Esophagus muscularis mucosa (tissue), 4 donors: ENCODE data around the gene TRIM5. TPM values are rescaled to one million over a fixed set of nuclear protein-coding genes. Genes with fewer than 3 reads are reported as not detected.

Source experiments
- total RNA-seq, 4 donors: library from RNA; depleted of rRNA; stranded (reverse); fragments of >200 nt; gene quantifications; one replicate each; pipeline versions ENCODE4 v1.1.0 to v1.2.1, GENCODE V29; 2016

The TRIM5 gene
- total RNA-seq, 4 donors from 2014 or later = 15.9 to 21.5 (median 16.6) TPM

Other genes with a start within 250 kb of the TRIM5 start
- not detected for gene OR51I1, start 243.6 kb downstream of the TRIM5 start, total RNA-seq
- gene OR51I2, start 235.8 kb downstream of the TRIM5 start, total RNA-seq = not detected
- not detected for gene OR52D1, start 196.4 kb downstream of the TRIM5 start, total RNA-seq
- under 1 TPM in 1 of 4 donors, not detected in 3; 0.13 TPM for gene UBQLN3, start 175.1 kb downstream of the TRIM5 start, total RNA-seq
- gene UBQLNL, start 168.4 kb downstream of the TRIM5 start, total RNA-seq = under 1 TPM in 3 of 4 donors, not detected in 1; 0.19 to 0.46 (median 0.42) TPM
- gene OR52H1, start 136.5 kb downstream of the TRIM5 start, total RNA-seq = not detected
- gene OR52B6, start 104.2 kb downstream of the TRIM5 start, total RNA-seq = not detected
- 1 to 10 TPM; 1.8 to 3.4 (median 2.5) TPM for gene TRIM6, start 88.4 kb downstream of the TRIM5 start, total RNA-seq
- gene TRIM34, start 60.1 kb downstream of the TRIM5 start, total RNA-seq = 1 to 10 TPM; 3.0 to 5.0 (median 3.9) TPM
- 10 to 100 TPM; 27.1 to 46.6 (median 36.7) TPM for gene TRIM22, start 4.7 kb upstream of the TRIM5 start, total RNA-seq
- not detected for gene OR56B1, start 51.4 kb upstream of the TRIM5 start, total RNA-seq
- not detected for gene OR52N4, start 69.2 kb upstream of the TRIM5 start, total RNA-seq
- under 1 TPM in 1 of 4 donors, not detected in 3; 0.17 TPM for gene OR52N5, start 98.3 kb upstream of the TRIM5 start, total RNA-seq
- not detected for gene OR52N1, start 106.2 kb upstream of the TRIM5 start, total RNA-seq
- gene OR52N2, start 123.8 kb upstream of the TRIM5 start, total RNA-seq = not detected
- gene OR52E6, start 156.8 kb upstream of the TRIM5 start, total RNA-seq = not detected
- gene OR52E8, start 172.6 kb upstream of the TRIM5 start, total RNA-seq = not detected
- gene OR52E4, start 195.6 kb upstream of the TRIM5 start, total RNA-seq = not detected
- not detected for gene OR52E5, start 208.1 kb upstream of the TRIM5 start, total RNA-seq